Measurements from ENCODE around the gene KCNQ1.

KCNQ1 gene

GRCh38 chr11:2446590-2447252 lies 1.9 kb downstream of the KCNQ1 start:
- TF ChIP-seq TAF1 (IDR thresholded peaks at IDR 0.05; ENCODE audit: borderline replicate concordance, low read depth, low read length) (no peak), POLR2A (IDR thresholded peaks at IDR 0.05; ENCODE audit: low read depth, low read length) (no peak), POLR2AphosphoS5 (IDR thresholded peaks at IDR 0.05; ENCODE audit: low read depth, low read length) (no peak)
- FAIRE-seq (no peak), DNase-seq (ENCODE audit: insufficient read length) (no peak)

- FAIRE-seq (no peak), DNase-seq (ENCODE audit: insufficient read length) (no peak)
- TF ChIP-seq TAF1 (IDR thresholded peaks at IDR 0.05; ENCODE audit: borderline replicate concordance, low read depth, low read length) = no peak
- TF ChIP-seq POLR2A (IDR thresholded peaks at IDR 0.05; ENCODE audit: low read depth, low read length) = no peak
- TF ChIP-seq POLR2AphosphoS5 (IDR thresholded peaks at IDR 0.05; ENCODE audit: low read depth, low read length) = no peak
Observed at GRCh38 chr11:2447253-2447950, 2.6 kb downstream of the KCNQ1 start.

GRCh38 chr11:2447951-2448650 lies 3.3 kb downstream of the KCNQ1 start:
- TF ChIP-seq TAF1 (IDR thresholded peaks at IDR 0.05; ENCODE audit: borderline replicate concordance, low read depth, low read length) (no peak), POLR2AphosphoS5 (IDR thresholded peaks at IDR 0.05; ENCODE audit: low read depth, low read length) (no peak), POLR2A (IDR thresholded peaks at IDR 0.05; ENCODE audit: low read depth, low read length) (no peak)
- no peak for DNase-seq (ENCODE audit: insufficient read length)
- no peak for FAIRE-seq

- DNase-seq (ENCODE audit: insufficient read length) (no peak), FAIRE-seq (no peak)
- no peak for TF ChIP-seq TAF1 (IDR thresholded peaks at IDR 0.05; ENCODE audit: borderline replicate concordance, low read depth, low read length)
- TF ChIP-seq POLR2A (IDR thresholded peaks at IDR 0.05; ENCODE audit: low read depth, low read length) = no peak
- TF ChIP-seq POLR2AphosphoS5 (IDR thresholded peaks at IDR 0.05; ENCODE audit: low read depth, low read length) = no peak
Observed at GRCh38 chr11:2448661-2449547, 4.1 kb downstream of the KCNQ1 start.

- no peak for FAIRE-seq
Observed at GRCh38 chr11:2449548-2450320, 4.9 kb downstream of the KCNQ1 start.

DNA sequence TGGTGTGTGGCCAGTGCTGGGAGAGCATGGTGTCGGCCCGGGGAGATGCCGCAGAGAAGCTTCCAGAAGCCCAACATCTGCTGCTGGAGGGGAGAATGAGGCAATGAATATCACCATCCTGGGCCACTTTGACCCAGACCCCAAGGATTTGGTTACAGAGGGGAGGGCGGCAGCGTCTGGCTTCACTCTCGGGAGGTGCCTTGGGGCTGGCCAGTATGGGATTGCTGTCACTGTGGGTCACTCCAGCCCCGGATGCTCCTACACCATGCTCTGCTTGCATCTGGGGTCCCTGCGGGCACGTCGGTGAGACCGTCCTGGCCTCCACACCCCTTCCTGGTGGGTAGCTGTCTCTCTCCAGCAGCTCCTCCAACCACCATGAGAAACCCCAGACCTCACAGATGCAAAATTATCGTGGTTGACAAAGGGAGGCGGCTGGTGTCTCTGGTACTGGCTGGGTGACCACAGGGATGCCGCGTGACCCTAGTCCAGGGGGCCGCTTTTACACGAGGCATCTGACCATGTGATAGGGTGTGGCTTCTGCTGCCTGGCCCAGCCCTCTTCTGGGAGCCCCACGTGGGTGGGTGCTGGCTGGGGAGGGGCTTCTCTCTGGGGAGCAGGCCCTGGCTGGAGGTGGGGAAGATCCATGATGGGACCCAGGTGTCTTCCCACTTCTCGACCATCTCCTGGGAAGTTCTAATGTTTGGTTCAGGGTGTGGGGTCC lies 5.7 kb downstream of the KCNQ1 start:
- DNase-seq (ENCODE audit: insufficient read length) (no peak), FAIRE-seq (no peak)
- no peak for TF ChIP-seq TAF1 (IDR thresholded peaks at IDR 0.05; ENCODE audit: borderline replicate concordance, low read depth, low read length)
- TF ChIP-seq POLR2A (IDR thresholded peaks at IDR 0.05; ENCODE audit: low read depth, low read length) = no peak
- TF ChIP-seq POLR2AphosphoS5 (IDR thresholded peaks at IDR 0.05; ENCODE audit: low read depth, low read length) = no peak

More at GRCh38 chr11:2449548-2450320, 4.9 kb downstream of the KCNQ1 start:
- no peak for DNase-seq (ENCODE audit: insufficient read length)
- no peak for TF ChIP-seq TAF1 (IDR thresholded peaks at IDR 0.05; ENCODE audit: borderline replicate concordance, low read depth, low read length)
- TF ChIP-seq POLR2A (IDR thresholded peaks at IDR 0.05; ENCODE audit: low read depth, low read length) = no peak
- no peak for TF ChIP-seq POLR2AphosphoS5 (IDR thresholded peaks at IDR 0.05; ENCODE audit: low read depth, low read length)

- TF ChIP-seq TAF1 (IDR thresholded peaks at IDR 0.05; ENCODE audit: borderline replicate concordance, low read depth, low read length) (no peak), POLR2AphosphoS5 (IDR thresholded peaks at IDR 0.05; ENCODE audit: low read depth, low read length) (no peak)
- DNase-seq (ENCODE audit: insufficient read length) = no peak
- FAIRE-seq = no peak
Observed at GRCh38 chr11:2451336-2451735, 6.5 kb downstream of the KCNQ1 start.

DNA sequence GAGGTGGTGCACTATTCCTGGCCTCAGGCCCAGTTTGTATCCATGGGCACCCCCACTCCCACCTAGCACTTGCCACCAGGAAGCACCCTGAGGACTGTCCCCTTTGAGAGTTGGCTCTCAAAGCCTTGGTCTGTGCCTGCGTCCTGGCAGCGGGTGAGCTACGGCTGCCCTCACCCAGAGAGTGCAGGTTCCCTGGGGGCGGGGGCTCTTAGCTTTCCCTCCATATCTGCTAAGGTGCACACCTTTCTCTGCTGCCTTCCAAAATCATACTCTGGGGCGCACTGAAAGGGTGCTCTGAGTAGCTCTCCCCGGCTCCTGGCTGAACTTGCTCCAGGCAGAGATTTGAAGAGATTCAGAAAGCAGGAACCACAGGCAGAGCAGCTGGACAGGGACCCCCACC lies 7.1 kb downstream of the KCNQ1 start:
- FAIRE-seq = no peak
- DNase-seq (ENCODE audit: insufficient read length) = no peak
- TF ChIP-seq POLR2A (IDR thresholded peaks at IDR 0.05; ENCODE audit: low read depth, low read length) (no peak), TAF1 (IDR thresholded peaks at IDR 0.05; ENCODE audit: borderline replicate concordance, low read depth, low read length) (no peak), POLR2AphosphoS5 (IDR thresholded peaks at IDR 0.05; ENCODE audit: low read depth, low read length) (no peak)

GRCh38 chr11:2452321-2453012 lies 7.7 kb downstream of the KCNQ1 start:
- TF ChIP-seq POLR2A (IDR thresholded peaks at IDR 0.05; ENCODE audit: low read depth, low read length) (no peak), TAF1 (IDR thresholded peaks at IDR 0.05; ENCODE audit: borderline replicate concordance, low read depth, low read length) (no peak), POLR2AphosphoS5 (IDR thresholded peaks at IDR 0.05; ENCODE audit: low read depth, low read length) (no peak)
- FAIRE-seq (no peak), DNase-seq (ENCODE audit: insufficient read length) (no peak)

Data from GM12892 (cell line).